PC-9 (cell line): ENCODE results near the gene PIK3R2. TPM values are rescaled to one million over a fixed set of nuclear protein-coding genes. Genes with fewer than 3 reads are reported as not detected.

Experiments used
- BruUV-seq: library from RNA; stranded (reverse); fragments of 400-500 nt; replicated peaks from 2 replicates; lab custom pipeline; 2021; lab: Mats Ljungman, UMichigan
- CTCF ChIA-PET: fragments of 300-600 bp; sonication (Branson Sonifier 250); formaldehyde crosslinking; loops from one replicate; lab custom pipeline; 2022; ENCODE audit warnings: antibody characterized with exemption; lab: Charles Lee
- POLR2A ChIA-PET: fragments of 300-600 bp; sonication (Branson Sonifier 250); formaldehyde crosslinking; loops from one replicate; lab custom pipeline; 2022; ENCODE audit warnings: antibody characterized with exemption; ENCODE audit not compliant: unreplicated experiment; lab: Charles Lee
- DNase-seq, 2 experiments: peaks; one replicate each; pipeline versions ENCODE4 v3.0.0 to v3.0.0-alpha.2; 2015 to 2022; ENCODE audit warnings: mixed read lengths in 1 of 2
- H2AFZ ChIP-seq: fragments of 200-600 bp; sonication (generic); 2 replicates; pipeline ENCODE4 v1.8.1; 2017; ENCODE audit warnings: antibody characterized with exemption
- H3F3A ChIP-seq: fragments of 200-600 bp; sonication (generic); 2 replicates; pipeline ENCODE4 v1.8.1; 2017; ENCODE audit warnings: antibody characterized with exemption, mild to moderate bottlenecking, low read depth; ENCODE audit not compliant: insufficient read depth
- H3K27ac ChIP-seq: fragments of 200-600 bp; sonication (generic); 2 replicates; pipeline ENCODE4 v1.6.1; 2016; ENCODE audit warnings: mixed run types
- H3K27me3 ChIP-seq: fragments of 200-600 bp; sonication (generic); 2 replicates; pipeline ENCODE4 v1.6.1; 2016; ENCODE audit warnings: low read depth, mixed run types; ENCODE audit not compliant: insufficient read depth
- H3K36me3 ChIP-seq: fragments of 200-600 bp; sonication (generic); 2 replicates; pipeline ENCODE4 v1.6.1; 2016; ENCODE audit warnings: low read depth, mixed run types
- H3K4me1 ChIP-seq: fragments of 200-600 bp; sonication (generic); replicated peaks from 2 replicates; pipeline ENCODE4 v1.6.1; 2016; ENCODE audit warnings: mixed run types; ENCODE audit not compliant: insufficient read depth
- H3K4me2 ChIP-seq: fragments of 200-600 bp; sonication (generic); 2 replicates; pipeline ENCODE4 v1.6.1; 2017; ENCODE audit warnings: mixed run types
- H3K4me3 ChIP-seq: fragments of 200-600 bp; sonication (generic); 2 replicates; pipeline ENCODE4 v1.6.1; 2016; ENCODE audit warnings: mixed run types
- H3K79me2 ChIP-seq: fragments of 200-600 bp; sonication (generic); 2 replicates; pipeline ENCODE4 v1.6.1; 2017; ENCODE audit warnings: low read depth, mixed run types
- H3K9me2 ChIP-seq: fragments of 200-600 bp; sonication (generic); 2 replicates; pipeline ENCODE4 v1.8.1; 2017; ENCODE audit warnings: mild to moderate bottlenecking; ENCODE audit not compliant: insufficient read depth
- H3K9me3 ChIP-seq: fragments of 200-600 bp; sonication (generic); 2 replicates; pipeline ENCODE4 v1.8.1; 2016; ENCODE audit warnings: low read depth; ENCODE audit not compliant: insufficient read depth
- H4K20me1 ChIP-seq: fragments of 200-600 bp; sonication (generic); 2 replicates; pipeline ENCODE4 v1.8.1; 2017; ENCODE audit not compliant: insufficient read depth
- EZH2 ChIP-seq: fragments of 200-600 bp; sonication (generic); IDR thresholded peaks from 2 replicates; pipeline ENCODE4 v1.8.0; 2017; ENCODE audit warnings: antibody characterized with exemption, low read depth
- intact Hi-C: fragments of 100-400 bp; cut with micrococcal nuclease; formaldehyde crosslinking; loops from one replicate; pipeline ENCODE4 v1.10.0; 2022; ENCODE audit not compliant: unreplicated experiment
- total RNA-seq: library from RNA; stranded (reverse); gene quantifications from 2 replicates; pipeline ENCODE4 v1.2.3, GENCODE V29; 2021
- TF ChIP-seq, protein P1 (sequence below): fragments of 200-600 bp; sonication (generic); conservative IDR thresholded peaks from 2 replicates; pipeline ENCODE4 v1.6.1; 2017; ENCODE audit warnings: mixed run types, antibody characterized with exemption, mild to moderate bottlenecking, moderate library complexity

Gene PIK3R2
- total RNA-seq, 1 experiment from 2014 or later: 61.8 TPM

DNA sequence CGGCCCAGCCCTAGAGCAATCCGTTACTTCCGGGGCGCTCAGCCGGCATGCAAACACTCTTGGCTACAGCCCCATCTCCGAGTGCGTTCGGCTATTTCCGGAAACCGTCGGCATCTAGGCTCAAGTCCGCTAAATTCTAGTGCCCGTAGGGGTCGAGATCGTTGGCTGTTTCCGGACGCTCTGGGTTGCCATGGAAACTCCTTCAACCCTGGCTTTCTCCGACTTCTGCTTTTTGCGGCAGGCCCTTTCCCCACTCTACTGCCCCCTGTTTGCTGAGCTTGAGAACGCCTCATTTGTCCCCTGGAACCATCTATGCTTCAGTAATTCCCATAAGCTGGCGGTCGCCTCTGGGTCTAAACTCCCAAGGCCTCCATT lies 534 bp upstream of the PIK3R2 start:
- Histone ChIP-seq H3K9me2 (no peaks in the 10 kb centered on the region), H3K36me3 (no peaks in the 10 kb centered on the region), H3K4me1 (peaks cover 15% of the 10 kb centered on the region), H3K27me3 (no peaks in the 10 kb centered on the region), H4K20me1 (peaks cover 29% of the 10 kb centered on the region), H3F3A (peaks cover 32% of the 10 kb centered on the region), H3K9me3 (no peaks in the 10 kb centered on the region), H3K79me2 (peaks cover 39% of the 10 kb centered on the region), H3K4me3 (peak overlapping the region; percentile 73), H2AFZ (peak overlapping the region; percentile 97), H3K27ac (peak overlapping the region; percentile 91), H3K4me2 (peak overlapping the region; percentile 92)
- BruUV-seq: TSS peak; percentile 97
- DNase-seq: peak; percentile 92 to 93
- ChIA-PET POLR2A (no interaction called here), CTCF (no interaction called here)
- TF ChIP-seq EZH2: no peak
- TF ChIP-seq, protein P1, sequence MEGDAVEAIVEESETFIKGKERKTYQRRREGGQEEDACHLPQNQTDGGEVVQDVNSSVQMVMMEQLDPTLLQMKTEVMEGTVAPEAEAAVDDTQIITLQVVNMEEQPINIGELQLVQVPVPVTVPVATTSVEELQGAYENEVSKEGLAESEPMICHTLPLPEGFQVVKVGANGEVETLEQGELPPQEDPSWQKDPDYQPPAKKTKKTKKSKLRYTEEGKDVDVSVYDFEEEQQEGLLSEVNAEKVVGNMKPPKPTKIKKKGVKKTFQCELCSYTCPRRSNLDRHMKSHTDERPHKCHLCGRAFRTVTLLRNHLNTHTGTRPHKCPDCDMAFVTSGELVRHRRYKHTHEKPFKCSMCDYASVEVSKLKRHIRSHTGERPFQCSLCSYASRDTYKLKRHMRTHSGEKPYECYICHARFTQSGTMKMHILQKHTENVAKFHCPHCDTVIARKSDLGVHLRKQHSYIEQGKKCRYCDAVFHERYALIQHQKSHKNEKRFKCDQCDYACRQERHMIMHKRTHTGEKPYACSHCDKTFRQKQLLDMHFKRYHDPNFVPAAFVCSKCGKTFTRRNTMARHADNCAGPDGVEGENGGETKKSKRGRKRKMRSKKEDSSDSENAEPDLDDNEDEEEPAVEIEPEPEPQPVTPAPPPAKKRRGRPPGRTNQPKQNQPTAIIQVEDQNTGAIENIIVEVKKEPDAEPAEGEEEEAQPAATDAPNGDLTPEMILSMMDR: peak; percentile 82
- intact Hi-C loops: loop anchor here (2.0 to 5.0 kb wide), 4 partner anchors 40 to 260 kb away; partner anchors contain the start of gene MPV17L2

DNA sequence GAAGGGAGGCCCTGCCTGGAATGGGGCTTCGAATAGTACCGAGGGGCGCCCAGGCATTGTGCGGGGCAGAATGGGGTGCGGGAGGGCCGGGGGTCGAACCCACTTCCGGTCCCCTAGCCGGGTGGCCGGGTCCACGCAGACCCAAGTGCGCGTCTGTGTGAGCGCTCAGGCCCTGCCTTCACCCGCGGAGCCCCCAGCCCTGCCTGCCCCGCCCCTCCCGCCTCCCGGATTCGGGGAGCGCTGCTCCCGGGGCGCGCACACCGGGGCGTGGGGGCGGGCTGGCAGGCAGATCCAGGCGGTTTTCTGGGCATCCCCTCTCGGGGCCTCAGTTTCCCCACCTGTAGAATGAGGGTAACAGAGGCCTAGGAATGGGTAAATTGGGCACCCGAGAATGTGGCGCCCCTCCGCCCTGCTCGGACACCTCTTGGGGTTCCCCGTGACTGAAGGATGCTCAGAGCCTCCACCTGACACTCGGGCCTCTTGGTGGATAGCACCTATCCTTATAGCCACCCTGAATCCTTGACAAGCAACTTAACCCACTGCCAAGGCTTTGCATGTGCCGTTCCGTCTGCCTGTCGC lies 682 bp downstream of the PIK3R2 start:
- no peaks in the 10 kb centered on the region for H3K9me3 ChIP-seq
- no TSS peak for BruUV-seq
- H3K9me2 ChIP-seq: no peaks in the 10 kb centered on the region
- peaks cover 44% of the 10 kb centered on the region for H3F3A ChIP-seq
- H3K4me2 ChIP-seq: peak overlapping the region; percentile 98
- H3K36me3 ChIP-seq: no peaks in the 10 kb centered on the region; the same call in 1 of the 2 replicates
- H3K4me1 ChIP-seq: peaks cover 15% of the 10 kb centered on the region
- intact Hi-C loops: loop anchor here (2.0 to 5.0 kb wide), 4 partner anchors 39 to 259 kb away; partner anchors contain the start of gene MPV17L2
- H3K79me2 ChIP-seq: peaks cover 39% of the 10 kb centered on the region
- no peak for TF ChIP-seq EZH2
- TF ChIP-seq, protein P1: no peak
- no peak for DNase-seq
- ChIA-PET CTCF (no interaction called here), POLR2A (no interaction called here)
- peak overlapping the region; percentile 40 for H3K27ac ChIP-seq
- H2AFZ ChIP-seq: peak overlapping the region; percentile 95
- no peaks in the 10 kb centered on the region for H3K27me3 ChIP-seq
- H3K4me3 ChIP-seq: peak overlapping the region; percentile 73
- H4K20me1 ChIP-seq: peaks cover 33% of the 10 kb centered on the region

DNA sequence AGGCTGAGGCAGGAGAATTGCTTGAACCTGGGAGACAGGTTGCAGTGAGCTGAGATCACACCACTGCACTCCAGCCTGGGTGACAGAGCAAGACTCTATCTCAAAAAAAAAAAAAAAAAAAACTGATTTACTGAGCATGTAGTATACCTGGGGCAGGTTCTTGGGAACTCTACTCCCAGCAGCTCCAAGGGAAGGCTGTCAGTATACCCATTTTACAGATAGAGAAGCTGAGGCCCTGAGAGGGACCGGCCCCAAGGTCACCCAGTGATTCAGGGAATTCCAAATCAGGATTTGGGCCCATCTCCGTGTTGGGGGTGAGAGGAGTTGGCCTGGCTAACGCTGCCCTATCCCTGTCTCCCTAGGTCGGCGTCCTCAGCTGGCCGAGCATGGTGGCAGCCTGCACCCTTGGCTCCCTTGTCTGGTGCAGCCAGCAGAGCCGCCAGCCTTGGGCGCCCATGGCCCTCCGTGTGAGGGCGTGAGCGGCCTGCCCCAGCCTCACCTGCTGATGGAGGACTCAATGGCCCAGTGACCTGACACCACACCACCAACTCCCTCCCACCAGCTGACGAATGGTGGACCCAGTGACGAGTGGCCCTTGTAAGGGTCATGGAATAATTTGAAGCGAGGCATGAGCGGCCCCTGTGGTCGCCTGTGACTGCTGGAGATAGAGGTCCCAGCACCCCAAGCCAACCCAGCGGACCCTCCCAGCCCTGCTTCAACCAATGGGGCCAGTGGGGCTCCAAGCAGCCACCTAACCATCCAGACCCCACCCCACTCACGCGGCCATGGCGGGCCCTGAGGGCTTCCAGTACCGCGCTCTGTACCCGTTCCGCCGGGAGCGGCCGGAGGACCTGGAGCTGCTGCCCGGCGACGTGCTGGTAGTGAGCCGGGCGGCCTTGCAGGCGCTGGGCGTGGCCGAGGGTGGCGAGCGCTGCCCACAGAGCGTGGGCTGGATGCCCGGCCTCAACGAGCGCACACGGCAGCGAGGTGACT lies 2.4 kb downstream of the PIK3R2 start:
- Histone ChIP-seq H3K27ac (no peak overlapping the region), H3K36me3 (peaks cover 5% of the 10 kb centered on the region; the same call in 1 of the 2 replicates), H3K9me3 (no peaks in the 10 kb centered on the region), H3F3A (peaks cover 57% of the 10 kb centered on the region), H3K4me1 (peaks cover 15% of the 10 kb centered on the region), H4K20me1 (peaks cover 34% of the 10 kb centered on the region), H3K27me3 (no peaks in the 10 kb centered on the region), H3K9me2 (no peaks in the 10 kb centered on the region), H3K4me3 (no peak overlapping the region), H3K79me2 (peaks cover 39% of the 10 kb centered on the region), H2AFZ (no peak overlapping the region), H3K4me2 (no peak overlapping the region)
- TF ChIP-seq, protein P1: no peak
- TF ChIP-seq EZH2: no peak
- BruUV-seq: no TSS peak
- no peak for DNase-seq
- ChIA-PET CTCF (interaction anchor here (0.5 kb wide), 1 partner anchor 11 kb away, joined by 5 read pairs; no protein-coding TSS in a partner anchor), POLR2A (no interaction called here)
- intact Hi-C loops: loop anchor here (5.0 kb wide), 1 partner anchor 148 kb away; the partner anchor contains the start of gene ARRDC2
